Psoas muscle (tissue), 8 donors: ENCODE measurements around the gene DOCK6. TPM values are rescaled to one million over a fixed set of nuclear protein-coding genes. Genes with fewer than 3 reads are reported as not detected.

Experiments
- ATAC-seq, 4 donors: fragments of 200-7000 bp; cut with Tn5 transposase; one replicate each; pipeline ENCODE4 v1.9.1; 2020; ENCODE audit warnings: moderate library complexity in 3 of 4, mild to moderate bottlenecking in 2 of 4
- DNase-seq, 2 donors: peaks; one replicate each; pipeline ENCODE4 v3.0.0-alpha.2; 2020
- H3K27ac ChIP-seq: fragments of 200-600 bp; one replicate; pipeline ENCODE4 v1.8.0; 2022
- H3K27me3 ChIP-seq, 3 donors: fragments of 200-600 bp in 1 of 3; one replicate each; pipeline versions ENCODE4 v1.6.1 to v1.8.0; 2013 to 2022; ENCODE audit warnings: low read length in 2 of 3, mild to moderate bottlenecking in 2 of 3, moderate library complexity in 1 of 3; ENCODE audit not compliant: insufficient read depth in 3 of 3
- H3K36me3 ChIP-seq, 2 donors: fragments of 200-600 bp in 1 of 2; one replicate each; pipeline versions ENCODE4 v1.6.1 to v1.8.0; 2013 to 2022; ENCODE audit warnings: low read depth in 1 of 2, mild to moderate bottlenecking in 1 of 2, moderate library complexity in 1 of 2; ENCODE audit not compliant: insufficient read depth in 1 of 2
- H3K4me1 ChIP-seq: fragments of 200-600 bp; one replicate; pipeline ENCODE4 v1.8.0; 2022
- H3K4me3 ChIP-seq: fragments of 200-600 bp; one replicate; pipeline ENCODE4 v1.8.0; 2022; ENCODE audit warnings: mild to moderate bottlenecking
- H3K9me3 ChIP-seq: fragments of 200-600 bp; one replicate; pipeline ENCODE4 v1.8.0; 2022
- CTCF ChIP-seq: fragments of 200-600 bp; IDR thresholded peaks from one replicate; pipeline ENCODE4 v1.8.0; 2022; ENCODE audit warnings: antibody characterized with exemption
- WGBS, 3 donors: extraction: QIAGEN DNeasy Blood & Tissue Kit; methylation state at CpG; one replicate each; pipeline versions ENCODE4 v1.1.6 to v1.1.7; 2013; 5-methylcytosine and 5-hydroxymethylcytosine counted together
- intact Hi-C, 2 donors: fragments of 100-400 bp; cut with DNase I; formaldehyde crosslinking; loops; one replicate each; pipeline versions ENCODE4 v1.11.0 to v1.14.2; 2022
- polyA plus RNA-seq, 3 donors: library from polyadenylated mRNA; stranded (reverse); fragments of 200-250 nt; gene quantifications; one replicate each; pipeline ENCODE4 v1.2.3, GENCODE V29; 2013
- total RNA-seq, 4 donors: library from RNA; stranded (reverse); fragmentation: NEBNext Ultra II Directional in 2 of 4; extraction: Animal tissue kit (Norgen Biotek cat#: 25700) in 2 of 4; gene quantifications; one replicate each; pipeline versions ENCODE4 v1.2.1 to v1.2.4, GENCODE V29; 2021 to 2023
- donor health status: healthy with polysubstance abuse.
- donor health status: DM: no; HTN: no; CAD: no; lungs with moderate emphysema.
- donor health status: Bipolar disorder and iron deficiency.
- donor health status: healthy.
- donor health status: DM: yes; HTN: yes; CAD: no.
- donor health status: DM: no; HTN: no; CAD: no.
- donor health status: DM: no; HTN: no; CAD: no.
- donor health status: DM: yes; HTN: yes; CAD: no.

Gene DOCK6
- total and polyA plus RNA-seq, 7 donors: 8.7 to 27.1 (median 15.3) TPM

GRCh38 chr19:11237321-11237720 lies 25.0 kb downstream of the DOCK6 start:
- no peak overlapping the region for H3K27ac ChIP-seq
- no peak overlapping the region for H3K4me3 ChIP-seq
- H3K27me3 ChIP-seq: no peaks in the 10 kb centered on the region
- intact Hi-C loops: no loop called here
- peaks cover 0 to 39% of the 10 kb centered on the region in 2 donors for H3K36me3 ChIP-seq
- no peak for TF ChIP-seq CTCF
- H3K9me3 ChIP-seq: no peaks in the 10 kb centered on the region
- 75 to 84% (median 82%) methylated on average over 10 to 15 of the region's 15 CpGs for WGBS, 3 donors
- H3K4me1 ChIP-seq: no peaks in the 10 kb centered on the region
- no peak for DNase-seq
- no peak for ATAC-seq

GRCh38 chr19:11236324-11237301 lies 25.7 kb downstream of the DOCK6 start:
- no peaks in the 10 kb centered on the region for H3K4me1 ChIP-seq
- intact Hi-C loops: no loop called here
- peaks cover 0 to 46% of the 10 kb centered on the region in 2 donors for H3K36me3 ChIP-seq
- H3K9me3 ChIP-seq: no peaks in the 10 kb centered on the region
- TF ChIP-seq CTCF: no peak
- no peak overlapping the region for H3K27ac ChIP-seq
- H3K4me3 ChIP-seq: no peak overlapping the region
- ATAC-seq: no peak
- no peak for DNase-seq
- 84 to 90% (median 87%) methylated on average over 29 to 31 of the region's 31 CpGs for WGBS, 3 donors
- no peaks in the 10 kb centered on the region for H3K27me3 ChIP-seq

GRCh38 chr19:11234486-11235075 lies 27.7 kb downstream of the DOCK6 start:
- H3K4me1 ChIP-seq: no peaks in the 10 kb centered on the region
- ATAC-seq (no peak), DNase-seq (no peak)
- WGBS, 3 donors: 89 to 92% (median 91%) methylated on average over 5 of the region's 5 CpGs
- no peak overlapping the region for H3K27ac ChIP-seq
- H3K36me3 ChIP-seq: peaks cover 0 to 45% of the 10 kb centered on the region in 2 donors
- intact Hi-C loops: no loop called here
- H3K4me3 ChIP-seq: no peak overlapping the region
- no peak for TF ChIP-seq CTCF
- H3K9me3 ChIP-seq: no peaks in the 10 kb centered on the region
- H3K27me3 ChIP-seq: no peaks in the 10 kb centered on the region

GRCh38 chr19:11233073-11233472 lies 29.3 kb downstream of the DOCK6 start:
- DNase-seq: no peak
- H3K4me1 ChIP-seq: no peaks in the 10 kb centered on the region
- H3K27ac ChIP-seq: no peak overlapping the region
- no peaks in the 10 kb centered on the region for H3K9me3 ChIP-seq
- TF ChIP-seq CTCF: no peak
- peaks cover 0 to 38% of the 10 kb centered on the region in 2 donors for H3K36me3 ChIP-seq
- no peak overlapping the region for H3K4me3 ChIP-seq
- intact Hi-C loops: no loop called here
- WGBS, 3 donors: 86 to 90% (median 87%) methylated on average over 15 of the region's 15 CpGs
- ATAC-seq: no peak
- H3K27me3 ChIP-seq: no peaks in the 10 kb centered on the region
